Cardiac muscle cell (in vitro differentiated cells and primary cell): Measurements from ENCODE around the gene GMPR2. TPM values are rescaled to one million over a fixed set of nuclear protein-coding genes. Genes with fewer than 3 reads are reported as not detected.
"Not testable (repeated sequence)": the region's sequence is repeated elsewhere in the genome, so short reads cannot be mapped to it uniquely, and the experiment has no call there.

ENCODE experiments used
- DNase-seq, 2 donors: peaks; one replicate each; pipeline versions ENCODE4 v3.0.0 to v3.0.0-alpha.2; 2010 to 2017; ENCODE audit warnings: low read depth in 1 of 2, low spot score in 1 of 2
- H3K27ac ChIP-seq: fragments of 200-600 bp; sonication (generic); 2 replicates; pipeline ENCODE4 v1.5.1; 2016
- H3K27me3 ChIP-seq: fragments of 200-600 bp; sonication (generic); 2 replicates; pipeline ENCODE4 v1.6.0; 2016; ENCODE audit warnings: control low read depth
- H3K36me3 ChIP-seq: fragments of 200-600 bp; sonication (generic); 2 replicates; pipeline ENCODE4 v1.5.1; 2016; ENCODE audit warnings: control low read depth
- H3K4me1 ChIP-seq: fragments of 200-600 bp; sonication (generic); 2 replicates; pipeline ENCODE4 v1.8.1; 2017; ENCODE audit warnings: low read depth, mild to moderate bottlenecking, mixed run types
- H3K4me3 ChIP-seq: fragments of 200-600 bp; sonication (generic); 2 replicates; pipeline ENCODE4 v1.5.1; 2016; ENCODE audit warnings: mild to moderate bottlenecking
- H3K9me3 ChIP-seq: fragments of 200-600 bp; sonication (generic); 2 replicates; pipeline ENCODE4 v1.5.1; 2017; ENCODE audit warnings: low read depth, mild to moderate bottlenecking, control low read depth
- CTCF ChIP-seq: IDR thresholded peaks from 2 replicates; pipeline ENCODE4 v1.5.1; 2012; ENCODE audit warnings: low read depth, mild to moderate bottlenecking, low read length
- polyA plus RNA-seq: library from polyadenylated mRNA; unstranded; fragments of >200 nt; fragmentation: Nextera tagmentation; extraction: Ambion mirVana; gene quantifications from 2 replicates; pipeline ENCODE4 v1.2.1, GENCODE V29; 2016
- total RNA-seq: library from RNA; depleted of rRNA; stranded (reverse); fragments of >200 nt; gene quantifications from 2 replicates; pipeline ENCODE4 v1.2.3, GENCODE V29; 2016

Gene GMPR2
- total and polyA plus RNA-seq, 2 experiments from 2014 or later = 57.6 to 59.5 TPM

- no peaks in the 10 kb centered on the region for H3K4me1 ChIP-seq
- no peaks in the 10 kb centered on the region for H3K9me3 ChIP-seq
- TF ChIP-seq CTCF = no peak
- H3K36me3 ChIP-seq = peaks cover 8% of the 10 kb centered on the region
- H3K4me3 ChIP-seq = no peak overlapping the region
- DNase-seq = no peak
- peak overlapping the region; percentile 76 for H3K27ac ChIP-seq
- no peaks in the 10 kb centered on the region for H3K27me3 ChIP-seq
Observed at GRCh38 chr14:24213866-24214662, 18.7 kb upstream of the GMPR2 start.

- Histone ChIP-seq H3K4me3 (peak within 1 kb of the TSS; percentile 84), H3K9me3 (no peaks in the 10 kb centered on the region), H3K4me1 (no peaks in the 10 kb centered on the region), H3K27ac (peak within 1 kb of the TSS; percentile 75), H3K36me3 (peaks cover under 1% of the 10 kb centered on the region), H3K27me3 (no peaks in the 10 kb centered on the region)
- DNase-seq = peak; percentile 88 to 89
- peak; percentile 57 for TF ChIP-seq CTCF
Observed at GRCh38 chr14:24215495-24216344, 17.0 kb upstream of the GMPR2 start, which contains the start of gene MDP1. Gene MDP1, minus strand, starts transcription at chr14:24216066. Its CDS starts 111 bp downstream, at chr14:24215955.

- Histone ChIP-seq H3K27me3 (no peaks in the 10 kb centered on the region), H3K9me3 (no peaks in the 10 kb centered on the region), H3K27ac (no peak overlapping the region), H3K4me3 (no peak overlapping the region), H3K36me3 (no peaks in the 10 kb centered on the region), H3K4me1 (no peaks in the 10 kb centered on the region)
- no peak for DNase-seq
- TF ChIP-seq CTCF = no peak
Observed at GRCh38 chr14:24216345-24216699, 16.4 kb upstream of the GMPR2 start.

GRCh38 chr14:24216876-24217275 lies 15.9 kb upstream of the GMPR2 start:
- not testable (repeated sequence) for H3K27ac ChIP-seq, H3K9me3 ChIP-seq, H3K4me3 ChIP-seq, H3K4me1 ChIP-seq, H3K27me3 ChIP-seq, DNase-seq, H3K36me3 ChIP-seq

- Histone ChIP-seq H3K27me3 (no peaks in the 10 kb centered on the region), H3K4me1 (no peaks in the 10 kb centered on the region), H3K27ac (no peak overlapping the region), H3K36me3 (no peaks in the 10 kb centered on the region), H3K4me3 (no peak overlapping the region), H3K9me3 (no peaks in the 10 kb centered on the region)
- DNase-seq = no peak
- no peak for TF ChIP-seq CTCF
Observed at GRCh38 chr14:24219080-24219479, 13.6 kb upstream of the GMPR2 start.

- Histone ChIP-seq H3K36me3 (no peaks in the 10 kb centered on the region), H3K9me3 (no peaks in the 10 kb centered on the region), H3K4me1 (no peaks in the 10 kb centered on the region), H3K4me3 (no peak overlapping the region), H3K27ac (no peak overlapping the region), H3K27me3 (no peaks in the 10 kb centered on the region)
- no peak for TF ChIP-seq CTCF
- no peak for DNase-seq
Observed at GRCh38 chr14:24219521-24219920, 13.2 kb upstream of the GMPR2 start.

- not testable (repeated sequence) for H3K4me1 ChIP-seq, H3K27me3 ChIP-seq, H3K27ac ChIP-seq, H3K4me3 ChIP-seq, DNase-seq, H3K36me3 ChIP-seq, H3K9me3 ChIP-seq
Observed at GRCh38 chr14:24222987-24223386, 9.7 kb upstream of the GMPR2 start.
